GM12874 (cell line): ENCODE results near the gene NRBF2.
A peak's percentile ranks its signal among the peaks of the same experiment; 100 is the strongest.

ENCODE experiments used
- TF ChIP-seq, protein P1 (sequence below): IDR thresholded peaks from 2 replicates; pipeline ENCODE4 v1.5.1; 2011; ENCODE audit warnings: low read depth, mild to moderate bottlenecking, control low read depth, low read length, moderate library complexity; ENCODE audit not compliant: insufficient read depth

NRBF2 gene

DNA sequence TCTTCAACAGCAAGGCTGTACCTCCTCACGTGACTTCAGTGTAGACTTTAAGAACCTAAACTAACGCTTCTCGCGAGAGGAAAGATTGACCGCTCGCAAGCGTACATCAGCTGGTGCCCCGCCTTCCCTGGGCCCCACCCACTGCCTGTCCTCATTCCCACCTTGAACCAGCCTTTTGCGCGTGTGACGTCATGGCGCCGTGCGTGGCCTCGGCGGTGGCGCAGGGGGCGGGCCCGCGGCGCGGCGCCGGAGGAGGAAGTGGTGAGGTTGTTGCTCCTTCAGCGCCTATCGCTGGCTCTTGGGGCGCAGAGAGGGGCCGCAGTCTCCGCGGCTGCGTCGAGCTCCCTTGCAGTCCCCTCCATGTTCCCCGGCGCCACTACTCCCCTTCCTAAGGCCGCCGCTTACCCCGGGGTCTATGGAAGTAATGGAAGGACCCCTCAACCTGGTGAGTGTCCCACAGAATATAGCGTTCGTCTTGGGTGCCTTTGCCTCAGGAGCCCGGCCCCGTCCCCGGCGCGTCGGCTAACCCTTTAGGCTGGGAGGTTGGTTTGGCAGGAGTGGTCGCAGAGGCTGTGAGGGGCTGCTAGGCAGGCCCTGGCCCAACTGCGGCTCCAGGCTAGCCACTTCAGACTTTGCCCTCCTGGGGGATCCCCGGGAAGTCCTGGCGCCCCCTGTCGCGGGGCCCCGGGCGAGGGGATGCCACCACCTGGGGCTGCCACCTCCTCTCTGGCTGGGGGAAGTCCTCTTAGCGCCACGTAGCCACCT, at the start of gene NRBF2:
TSS of gene NRBF2 (plus strand) at position 273 of the 765 bp plus-strand sequence. CDS start at position 416, 143 bp downstream.
- TF ChIP-seq, protein P1, sequence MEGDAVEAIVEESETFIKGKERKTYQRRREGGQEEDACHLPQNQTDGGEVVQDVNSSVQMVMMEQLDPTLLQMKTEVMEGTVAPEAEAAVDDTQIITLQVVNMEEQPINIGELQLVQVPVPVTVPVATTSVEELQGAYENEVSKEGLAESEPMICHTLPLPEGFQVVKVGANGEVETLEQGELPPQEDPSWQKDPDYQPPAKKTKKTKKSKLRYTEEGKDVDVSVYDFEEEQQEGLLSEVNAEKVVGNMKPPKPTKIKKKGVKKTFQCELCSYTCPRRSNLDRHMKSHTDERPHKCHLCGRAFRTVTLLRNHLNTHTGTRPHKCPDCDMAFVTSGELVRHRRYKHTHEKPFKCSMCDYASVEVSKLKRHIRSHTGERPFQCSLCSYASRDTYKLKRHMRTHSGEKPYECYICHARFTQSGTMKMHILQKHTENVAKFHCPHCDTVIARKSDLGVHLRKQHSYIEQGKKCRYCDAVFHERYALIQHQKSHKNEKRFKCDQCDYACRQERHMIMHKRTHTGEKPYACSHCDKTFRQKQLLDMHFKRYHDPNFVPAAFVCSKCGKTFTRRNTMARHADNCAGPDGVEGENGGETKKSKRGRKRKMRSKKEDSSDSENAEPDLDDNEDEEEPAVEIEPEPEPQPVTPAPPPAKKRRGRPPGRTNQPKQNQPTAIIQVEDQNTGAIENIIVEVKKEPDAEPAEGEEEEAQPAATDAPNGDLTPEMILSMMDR: peak; percentile 38; the same call in 1 of the 2 replicates

DNA sequence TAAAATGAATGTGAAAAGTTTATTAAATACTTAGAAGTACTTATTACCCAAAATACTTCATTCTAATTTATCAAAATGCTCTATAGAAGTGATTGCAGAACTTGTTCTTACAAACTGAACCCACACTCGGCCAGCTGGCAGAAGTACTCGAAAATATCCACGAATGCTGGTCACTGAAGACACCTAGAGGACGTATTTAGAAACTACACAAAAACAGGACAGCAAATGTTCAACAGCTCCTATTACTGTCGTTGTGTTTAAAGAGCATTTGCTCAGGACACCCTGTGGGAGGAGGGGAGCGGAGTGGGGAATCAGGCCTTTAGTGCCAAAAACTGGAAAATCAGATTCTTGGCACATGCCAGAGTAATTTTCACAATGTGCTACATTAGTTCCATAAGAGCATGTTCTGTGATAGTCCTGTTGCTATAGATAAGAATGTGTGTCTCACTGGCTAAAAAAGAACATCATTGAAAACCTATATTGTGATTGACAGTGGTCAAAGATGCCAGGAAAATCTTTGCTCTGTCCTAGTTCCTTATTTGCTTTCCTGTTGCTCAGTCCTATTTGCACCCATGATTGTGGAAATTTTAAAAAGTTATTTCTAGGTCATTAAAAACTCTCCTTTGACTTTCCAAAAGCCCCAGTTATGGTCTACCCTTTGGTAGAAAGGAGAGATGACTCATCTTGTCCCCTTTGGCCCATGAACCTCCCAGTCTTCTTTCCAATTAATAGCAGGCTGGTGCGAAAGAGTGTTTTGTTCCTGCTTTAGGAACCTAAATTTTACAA, 49.0 kb upstream of the NRBF2 start:
- TF ChIP-seq, protein P1: peak; percentile 55

DNA sequence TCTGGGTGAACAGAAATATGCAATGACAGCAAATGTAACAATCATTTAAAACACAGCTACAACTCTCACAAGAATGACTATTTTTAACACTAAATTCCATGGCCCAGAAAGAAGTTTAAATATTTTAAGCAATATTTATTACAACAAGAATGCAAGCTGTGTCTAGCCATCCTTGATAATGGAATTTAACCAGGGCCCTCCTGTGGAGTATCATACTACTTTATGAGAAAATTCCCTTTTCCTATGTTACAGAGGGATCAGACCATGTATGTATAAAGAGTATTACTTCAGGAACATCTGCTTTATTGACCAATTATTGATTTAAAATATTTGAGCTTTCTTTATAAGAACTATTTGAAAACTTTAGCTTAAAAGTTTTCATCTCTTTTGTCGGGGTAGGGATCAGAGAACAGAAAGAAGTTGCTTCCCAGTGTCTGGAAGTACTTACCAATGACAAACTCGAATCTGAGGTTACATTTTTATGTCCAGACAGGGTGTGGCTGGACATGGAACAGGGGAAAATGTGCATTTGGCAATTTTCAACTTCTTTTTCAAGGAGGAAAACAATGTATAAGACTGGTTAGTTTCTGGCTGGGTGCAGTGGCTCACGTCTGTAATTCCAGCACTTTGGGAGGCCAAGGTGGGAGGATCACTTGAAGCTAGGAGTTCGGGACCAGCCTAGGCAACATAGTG, 48.3 kb upstream of the NRBF2 start:
- TF ChIP-seq, protein P1: no peak

DNA sequence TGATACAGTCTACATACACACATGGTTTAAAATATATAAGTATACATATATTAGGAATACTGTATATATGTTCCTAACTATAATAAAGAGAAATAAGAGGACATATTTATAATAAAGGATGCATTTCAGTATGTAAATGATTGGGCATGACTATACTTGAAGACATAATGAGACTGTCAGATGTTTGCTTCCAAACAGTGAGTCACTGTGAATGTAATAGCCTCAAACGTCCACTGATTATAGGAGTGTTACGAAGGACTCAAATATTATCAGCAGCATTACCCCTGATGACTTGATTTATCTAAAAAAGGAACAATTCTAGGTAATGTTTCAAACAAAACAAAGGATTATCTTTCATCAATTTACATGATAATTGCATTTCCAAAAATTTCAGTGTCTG, 39.9 kb upstream of the NRBF2 start:
- TF ChIP-seq, protein P1: no peak

DNA sequence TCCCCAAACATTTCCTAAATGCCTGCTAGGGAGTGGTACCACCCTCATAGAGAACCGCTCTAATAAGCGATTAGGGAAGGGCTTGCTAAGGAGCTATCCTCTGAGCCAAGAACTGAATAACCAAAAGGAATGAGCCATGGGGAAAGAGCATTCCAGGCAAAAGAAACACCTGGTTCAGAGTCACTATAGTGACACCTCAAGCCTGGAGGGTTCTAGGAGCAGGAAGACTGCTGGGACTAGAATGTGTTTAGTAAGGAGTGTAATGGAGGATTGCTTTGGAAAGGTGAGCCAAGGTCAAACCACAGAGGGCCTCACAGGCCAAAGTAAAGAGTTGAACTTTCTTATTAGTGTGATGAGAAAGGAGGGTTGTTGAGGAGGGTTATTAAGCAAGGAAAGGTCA, 38.7 kb upstream of the NRBF2 start:
- TF ChIP-seq, protein P1: no peak

DNA sequence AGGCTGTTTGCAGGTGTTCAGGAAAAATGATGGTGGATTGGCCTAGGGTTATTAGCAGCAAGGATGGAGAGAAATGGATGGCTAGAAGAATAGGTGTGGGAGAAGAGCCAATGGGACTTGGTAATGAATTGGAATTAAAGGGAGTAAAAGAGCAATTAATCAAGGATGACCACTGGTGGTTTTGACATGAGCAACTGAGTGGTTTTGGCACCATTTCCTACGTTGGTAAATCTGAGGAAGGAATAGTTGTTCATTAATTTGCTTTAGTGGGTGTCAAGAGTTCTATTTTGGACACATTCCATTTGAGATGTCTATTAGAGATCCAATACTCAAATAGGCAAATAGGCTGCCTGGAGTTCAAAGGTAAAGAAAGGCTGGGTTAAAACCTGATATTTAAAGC, 38.2 kb upstream of the NRBF2 start:
- TF ChIP-seq, protein P1: no peak

DNA sequence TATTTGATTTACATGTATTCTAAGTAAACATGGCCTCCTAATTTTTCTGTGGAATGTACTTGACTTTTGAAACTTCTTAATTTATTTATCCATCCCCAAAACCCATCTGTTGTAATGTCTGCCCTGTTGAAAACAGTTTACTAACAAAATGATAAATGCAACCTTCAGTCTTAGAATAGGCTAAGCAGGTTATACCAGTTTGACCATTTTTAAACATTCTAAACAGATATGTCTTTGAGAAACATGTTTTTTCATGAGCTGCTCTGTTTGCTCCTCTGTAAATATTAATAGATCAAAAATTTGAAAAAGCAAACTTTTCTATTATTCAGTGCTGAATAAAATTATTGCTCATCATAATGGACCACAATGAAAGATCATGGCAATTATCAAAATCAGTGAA, 33.4 kb upstream of the NRBF2 start:
- TF ChIP-seq, protein P1: no peak
